Mononuclear cell (primary cell): ENCODE measurements around the gene PDE4D. TPM values are rescaled to one million over a fixed set of nuclear protein-coding genes. Genes with fewer than 3 reads are reported as not detected.

Experiments used
- H3K27me3 ChIP-seq: 2 replicates; pipeline ENCODE4 v1.6.0; 2011; ENCODE audit warnings: low read length, control low read depth; ENCODE audit not compliant: insufficient read depth
- H3K4me1 ChIP-seq: 2 replicates; pipeline ENCODE4 v1.5.1; 2011; ENCODE audit warnings: mild to moderate bottlenecking, low read length, control low read depth; ENCODE audit not compliant: insufficient read depth
- H3K4me3 ChIP-seq: 2 replicates; pipeline ENCODE4 v1.5.1; 2011; ENCODE audit warnings: mild to moderate bottlenecking, low read length, moderate library complexity
- H3K9me3 ChIP-seq: 2 replicates; pipeline ENCODE4 v1.5.1; 2011; ENCODE audit warnings: low read depth, mild to moderate bottlenecking, control low read depth, low read length
- total RNA-seq: library from RNA; depleted of rRNA; stranded (reverse); fragments of >200 nt; gene quantifications from one replicate; pipeline ENCODE4 v1.2.3, GENCODE V29; 2012

The PDE4D gene
- total RNA-seq, 1 donor = 171 TPM

DNA sequence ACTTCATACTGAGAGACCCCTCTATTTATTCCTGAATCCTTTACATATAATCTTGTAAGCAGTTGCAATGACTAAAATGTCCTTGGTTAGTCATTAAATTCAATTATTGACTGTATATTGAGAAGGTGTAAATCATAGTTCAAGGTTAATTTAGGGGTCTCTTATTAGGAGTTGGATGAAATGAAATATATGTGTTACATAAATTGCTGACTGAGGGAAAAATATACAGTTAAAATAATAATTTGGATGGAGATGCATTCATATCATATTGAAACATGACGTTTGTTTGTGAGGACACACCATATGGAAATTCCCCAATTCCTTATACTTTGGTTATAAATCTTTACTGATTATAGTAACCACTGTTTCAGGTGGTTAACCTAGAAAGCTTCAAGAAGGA is 430.6 kb downstream of the PDE4D start:
- Histone ChIP-seq H3K27me3 (no peaks in the 10 kb centered on the region), H3K4me1 (no peaks in the 10 kb centered on the region), H3K9me3 (no peaks in the 10 kb centered on the region), H3K4me3 (no peak overlapping the region)

DNA sequence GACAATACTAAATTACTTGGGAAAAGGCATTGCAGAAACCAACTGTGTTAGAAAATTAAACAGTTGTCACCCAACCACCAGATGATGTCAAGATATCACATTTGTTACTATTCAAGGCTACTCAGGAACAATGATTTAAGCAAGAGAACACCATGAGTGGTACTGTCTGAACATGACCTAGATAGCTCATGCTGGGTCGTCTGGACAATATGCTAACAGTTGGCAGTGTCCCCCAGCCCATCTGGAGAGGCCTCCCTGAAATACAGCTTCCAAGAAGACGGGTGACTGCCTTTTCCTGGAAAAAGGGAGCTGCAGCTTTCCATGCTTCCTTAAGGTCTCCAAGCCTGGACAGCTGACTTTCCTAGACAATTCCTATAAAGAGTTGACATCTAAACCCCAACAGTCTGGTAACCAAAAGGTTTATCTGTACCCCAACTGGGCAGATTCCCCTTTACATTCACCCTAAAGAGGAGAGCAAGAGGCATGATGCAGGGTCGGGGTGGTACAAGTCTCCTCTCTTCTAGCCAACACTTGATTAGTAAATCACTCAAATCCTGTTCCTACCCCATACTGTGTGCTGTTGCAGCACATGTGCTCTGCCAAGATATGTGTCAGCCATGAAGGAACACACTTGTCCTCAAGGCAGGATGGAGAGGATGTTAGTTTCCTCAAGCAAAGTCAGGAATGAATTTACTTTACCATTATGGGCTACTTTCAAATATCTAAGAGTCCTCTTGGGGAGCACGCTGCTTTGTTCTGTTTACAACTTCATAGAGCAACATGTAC is 433.0 kb downstream of the PDE4D start:
- H3K27me3 ChIP-seq = no peaks in the 10 kb centered on the region

DNA sequence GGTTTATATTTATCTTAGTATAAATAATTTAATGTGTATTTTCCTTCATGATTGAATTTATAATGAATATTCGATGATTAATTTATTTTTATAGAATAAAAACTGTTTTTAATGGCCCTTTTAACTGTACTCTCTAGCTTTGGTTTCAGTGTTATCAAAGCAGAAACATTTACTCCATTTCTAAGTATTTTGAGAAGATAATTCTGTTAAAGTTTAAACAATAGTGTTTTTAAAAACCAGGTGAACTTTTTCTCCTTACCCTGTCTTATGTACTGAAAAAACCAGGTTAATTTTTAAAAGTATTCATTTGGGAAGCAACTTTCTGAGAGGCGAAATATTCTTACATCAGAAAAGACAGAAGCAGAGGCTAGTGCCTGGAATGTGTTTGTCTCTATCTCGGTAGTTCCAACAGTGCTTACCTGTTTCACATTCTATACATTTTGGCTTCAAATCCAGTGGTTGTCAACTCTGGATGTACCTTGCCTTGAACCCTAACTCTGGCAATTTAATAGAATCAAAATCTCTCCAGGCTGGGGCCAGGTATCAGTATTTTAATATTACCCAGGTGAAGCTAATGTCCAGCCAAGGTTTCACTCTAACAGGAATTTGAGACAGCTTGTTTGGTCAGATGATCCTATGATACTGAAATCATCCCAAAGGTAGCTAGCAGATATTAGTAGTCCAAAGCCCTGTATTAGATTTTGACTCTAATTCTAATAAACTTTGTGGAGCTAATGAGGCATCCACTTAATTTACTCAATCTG is 434.4 kb downstream of the PDE4D start:
- Histone ChIP-seq H3K4me3 (no peak overlapping the region), H3K9me3 (no peaks in the 10 kb centered on the region), H3K27me3 (no peaks in the 10 kb centered on the region), H3K4me1 (no peaks in the 10 kb centered on the region)

More for the DNA sequence above, 433.0 kb downstream of the PDE4D start:
- Histone ChIP-seq H3K9me3 (no peaks in the 10 kb centered on the region), H3K4me3 (no peak overlapping the region), H3K4me1 (no peaks in the 10 kb centered on the region)

DNA sequence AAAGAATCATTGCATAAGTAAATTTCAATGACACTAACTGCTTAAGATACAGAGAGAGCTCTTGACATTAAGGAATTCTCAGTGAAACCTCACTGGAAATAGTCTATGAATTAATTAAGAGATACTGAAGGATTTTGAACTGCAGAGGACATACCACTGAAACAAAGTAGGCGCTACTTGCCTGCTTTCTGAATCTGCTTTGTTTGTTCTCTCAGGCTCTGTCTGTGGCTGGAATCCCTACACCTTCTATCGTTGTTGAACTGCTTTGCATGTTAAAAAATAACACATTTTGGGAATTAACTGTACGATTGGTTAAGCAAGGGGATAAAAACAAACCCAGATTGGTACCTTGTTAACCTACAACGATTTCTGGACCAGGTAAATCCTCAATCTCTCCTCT is 435.2 kb downstream of the PDE4D start:
- H3K27me3 ChIP-seq = no peaks in the 10 kb centered on the region
- no peaks in the 10 kb centered on the region for H3K4me1 ChIP-seq
- H3K9me3 ChIP-seq = no peaks in the 10 kb centered on the region
- no peak overlapping the region for H3K4me3 ChIP-seq

DNA sequence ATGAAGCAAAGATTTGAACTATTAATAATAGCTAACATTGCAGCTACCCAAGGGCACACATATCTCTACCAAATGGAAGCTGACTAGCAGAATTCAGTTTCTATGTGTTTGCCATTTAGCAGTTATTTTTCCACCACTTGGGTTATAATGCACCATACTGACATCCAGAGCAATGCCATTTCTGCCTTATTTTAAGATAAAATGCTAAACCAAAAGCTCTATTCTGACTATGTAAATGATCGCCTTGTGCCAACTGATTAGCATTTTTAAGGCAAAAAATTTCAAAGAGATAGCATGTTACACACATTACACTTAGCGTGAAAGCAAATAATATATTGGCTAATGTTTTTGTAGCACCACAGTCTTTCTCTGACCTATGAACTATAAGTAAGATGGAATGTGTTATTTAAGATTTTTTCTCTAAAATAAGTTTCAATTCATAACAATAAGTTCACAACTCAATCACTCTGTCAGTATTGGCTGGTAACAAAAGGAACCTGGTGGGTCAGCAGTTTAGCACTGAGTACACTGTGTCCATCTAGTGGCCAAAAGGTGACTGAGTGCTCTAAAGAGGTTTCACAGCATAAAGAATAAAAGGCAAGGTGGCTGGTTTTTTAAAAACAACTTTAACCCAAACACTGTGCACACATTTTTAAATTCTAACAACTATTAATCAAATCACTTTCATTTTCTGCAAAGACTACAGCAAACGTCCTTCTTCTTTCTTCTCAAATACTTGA is 443.5 kb downstream of the PDE4D start:
- H3K27me3 ChIP-seq = no peaks in the 10 kb centered on the region
- no peaks in the 10 kb centered on the region for H3K9me3 ChIP-seq
- H3K4me3 ChIP-seq = no peak overlapping the region
- no peaks in the 10 kb centered on the region for H3K4me1 ChIP-seq

DNA sequence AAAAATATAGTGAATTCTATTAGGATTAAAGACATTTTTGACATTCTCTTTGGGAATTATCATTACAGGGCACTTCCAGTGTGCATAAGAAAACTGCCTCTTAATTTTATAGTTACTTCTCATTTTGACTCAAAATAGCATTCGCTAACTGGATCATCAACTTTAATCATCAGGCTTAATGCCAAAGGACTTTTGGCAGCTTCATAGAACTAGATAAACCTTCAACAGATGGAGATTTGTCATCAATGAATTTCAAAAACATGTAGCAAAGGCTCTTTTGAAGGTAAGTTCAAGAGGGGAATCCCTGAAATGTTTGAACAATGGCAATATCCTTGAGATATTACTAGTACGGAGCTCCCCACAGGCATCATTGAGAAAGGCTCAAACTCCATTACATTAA is 447.2 kb downstream of the PDE4D start:
- Histone ChIP-seq H3K9me3 (no peaks in the 10 kb centered on the region), H3K4me1 (no peaks in the 10 kb centered on the region), H3K27me3 (no peaks in the 10 kb centered on the region), H3K4me3 (no peak overlapping the region)

DNA sequence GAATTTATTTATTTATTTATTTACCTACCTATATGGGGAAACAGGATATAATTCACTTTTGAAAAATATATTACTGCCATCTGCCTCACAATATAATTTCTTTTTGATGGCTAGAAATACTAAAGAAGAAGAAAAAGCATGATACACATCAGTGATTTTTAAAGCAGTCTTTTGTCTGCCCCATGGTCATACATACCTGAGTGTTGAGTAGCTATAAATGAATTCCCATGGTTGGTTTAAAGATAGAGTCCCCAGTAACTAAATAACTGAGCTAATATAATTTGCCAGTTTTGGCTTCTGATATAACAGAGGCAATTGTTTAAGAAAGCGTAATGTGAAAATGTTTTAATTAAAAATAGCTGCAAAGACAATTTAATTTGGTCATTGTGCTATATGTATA is 447.8 kb downstream of the PDE4D start:
- no peaks in the 10 kb centered on the region for H3K9me3 ChIP-seq
- no peaks in the 10 kb centered on the region for H3K27me3 ChIP-seq
- no peak overlapping the region for H3K4me3 ChIP-seq
- H3K4me1 ChIP-seq = no peaks in the 10 kb centered on the region

DNA sequence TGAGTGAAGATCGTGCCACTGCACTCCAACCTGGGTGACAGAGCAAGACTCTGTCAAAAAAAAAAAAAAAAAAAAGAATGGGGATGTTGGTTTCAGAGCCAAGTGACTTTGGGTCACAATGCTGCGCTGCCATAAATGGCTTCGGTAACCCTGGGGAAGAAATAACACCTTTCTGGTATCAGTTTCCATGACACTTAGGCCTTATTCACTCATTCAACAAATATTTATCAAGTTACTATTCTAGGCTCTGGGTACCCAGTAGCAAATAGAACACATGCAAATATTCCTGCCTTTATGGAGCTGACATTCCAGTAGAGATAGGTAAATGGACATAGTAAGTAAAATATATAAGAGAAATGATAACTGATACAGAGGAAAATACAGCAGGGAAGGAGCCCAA is 454.2 kb downstream of the PDE4D start:
- H3K4me1 ChIP-seq = no peaks in the 10 kb centered on the region
- H3K27me3 ChIP-seq = no peaks in the 10 kb centered on the region
- H3K4me3 ChIP-seq = no peak overlapping the region
- H3K9me3 ChIP-seq = no peaks in the 10 kb centered on the region

DNA sequence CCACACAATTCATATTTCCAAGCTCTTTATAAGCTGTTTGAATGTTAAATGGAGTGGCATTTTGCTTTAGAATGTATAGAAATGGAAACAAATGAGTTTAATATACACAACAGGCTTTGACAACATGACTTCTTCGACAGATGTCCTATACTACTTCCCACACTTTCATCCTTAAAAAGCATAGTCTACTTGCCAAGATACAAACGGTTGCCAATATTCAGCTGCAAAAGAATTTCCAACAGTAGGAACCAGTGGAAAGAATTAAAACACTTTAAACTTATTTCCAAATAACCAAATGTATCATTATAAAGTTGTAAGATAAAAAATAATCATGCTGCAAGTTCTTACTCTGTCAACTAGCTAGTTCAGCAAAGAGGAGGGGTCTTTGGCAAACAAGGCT is 456.4 kb downstream of the PDE4D start:
- H3K4me1 ChIP-seq = no peaks in the 10 kb centered on the region
- no peak overlapping the region for H3K4me3 ChIP-seq
- no peaks in the 10 kb centered on the region for H3K9me3 ChIP-seq
- no peaks in the 10 kb centered on the region for H3K27me3 ChIP-seq

DNA sequence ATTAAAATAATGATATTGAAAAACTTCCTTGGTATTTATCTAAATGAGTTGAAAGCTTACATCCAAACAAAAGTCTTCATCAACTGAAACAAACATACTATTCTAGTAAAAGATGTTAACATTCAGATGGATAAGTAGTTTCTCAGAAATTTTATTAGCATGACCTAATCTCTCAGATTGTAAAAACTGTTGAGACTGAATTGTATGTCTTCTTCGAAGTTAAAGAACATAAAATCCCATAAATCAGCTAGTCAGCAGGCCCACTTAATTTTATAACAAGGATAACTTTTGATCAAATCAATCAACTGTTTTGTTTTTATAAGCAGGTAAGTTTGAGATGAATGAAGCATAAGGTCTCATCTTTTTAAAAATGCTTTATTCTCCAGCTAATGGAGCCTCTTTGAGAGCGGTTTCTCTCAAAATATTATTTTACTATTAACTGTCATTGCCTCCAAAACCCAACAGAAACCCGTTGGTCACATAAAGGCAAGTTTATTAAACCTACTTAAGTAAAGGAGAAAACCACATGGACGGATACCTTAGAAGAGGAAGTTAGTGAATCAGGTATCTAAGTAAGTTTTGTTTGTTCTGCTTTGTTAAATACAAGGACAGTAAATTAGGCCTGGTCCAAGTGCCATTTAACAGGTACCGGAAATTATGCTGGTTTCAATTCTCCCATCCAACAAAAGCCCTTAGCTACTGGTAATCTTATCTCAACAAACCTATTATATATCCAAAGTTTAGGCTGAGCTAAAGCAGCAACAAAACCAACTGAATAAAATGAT is 457.0 kb downstream of the PDE4D start:
- Histone ChIP-seq H3K27me3 (no peaks in the 10 kb centered on the region), H3K4me1 (no peaks in the 10 kb centered on the region), H3K9me3 (no peaks in the 10 kb centered on the region), H3K4me3 (no peak overlapping the region)

DNA sequence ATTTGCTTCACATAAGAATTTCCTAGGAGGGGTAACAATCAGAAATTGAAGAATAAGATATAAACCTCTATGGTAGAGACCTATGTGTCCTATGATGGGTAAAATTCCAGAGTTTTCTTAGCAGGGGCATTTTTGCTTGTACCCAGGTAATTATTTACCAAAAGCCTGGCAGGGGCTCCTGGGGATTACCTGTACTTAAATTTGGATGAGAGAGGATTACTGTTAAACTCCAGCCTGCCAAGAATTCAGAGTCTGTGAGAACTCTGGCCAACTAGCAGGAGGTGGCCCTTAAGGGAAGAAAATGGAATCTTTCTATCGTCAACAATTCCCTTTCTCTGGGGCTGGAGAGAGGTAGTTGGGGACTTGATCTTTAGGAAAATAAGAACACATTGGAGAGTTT is 460.4 kb downstream of the PDE4D start:
- Histone ChIP-seq H3K4me3 (no peak overlapping the region), H3K4me1 (no peaks in the 10 kb centered on the region), H3K9me3 (no peaks in the 10 kb centered on the region), H3K27me3 (no peaks in the 10 kb centered on the region)

DNA sequence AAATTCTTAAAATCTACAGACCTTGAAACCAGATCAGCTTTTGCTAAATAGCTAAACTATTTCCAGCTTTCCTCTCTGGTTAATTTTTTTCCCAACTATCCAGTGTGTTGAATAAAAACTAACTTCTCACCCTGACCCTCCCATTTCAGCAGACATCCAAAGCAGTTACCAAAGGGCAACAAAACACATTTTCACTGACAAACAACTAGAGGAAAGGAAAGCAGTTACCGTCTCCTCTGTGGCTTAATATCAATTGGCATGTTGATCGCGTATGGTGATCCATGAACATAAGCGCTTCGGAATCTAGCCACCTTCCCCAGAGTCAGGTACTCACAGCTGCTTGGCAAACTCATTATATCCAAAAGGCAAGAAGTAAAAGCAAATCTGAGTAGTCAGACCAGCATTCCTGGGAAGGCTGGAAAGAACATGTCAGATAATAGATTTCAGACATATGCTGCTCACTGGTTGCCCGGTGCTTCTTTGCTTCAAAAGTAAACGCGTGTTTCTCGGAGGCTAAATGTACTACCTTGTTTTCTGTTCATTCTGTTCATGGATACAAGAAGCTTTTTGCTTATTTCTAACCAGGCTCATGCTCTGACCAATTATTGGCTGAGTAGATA is 463.4 kb downstream of the PDE4D start:
- no peak overlapping the region for H3K4me3 ChIP-seq
- no peaks in the 10 kb centered on the region for H3K4me1 ChIP-seq
- no peaks in the 10 kb centered on the region for H3K9me3 ChIP-seq
- no peaks in the 10 kb centered on the region for H3K27me3 ChIP-seq

DNA sequence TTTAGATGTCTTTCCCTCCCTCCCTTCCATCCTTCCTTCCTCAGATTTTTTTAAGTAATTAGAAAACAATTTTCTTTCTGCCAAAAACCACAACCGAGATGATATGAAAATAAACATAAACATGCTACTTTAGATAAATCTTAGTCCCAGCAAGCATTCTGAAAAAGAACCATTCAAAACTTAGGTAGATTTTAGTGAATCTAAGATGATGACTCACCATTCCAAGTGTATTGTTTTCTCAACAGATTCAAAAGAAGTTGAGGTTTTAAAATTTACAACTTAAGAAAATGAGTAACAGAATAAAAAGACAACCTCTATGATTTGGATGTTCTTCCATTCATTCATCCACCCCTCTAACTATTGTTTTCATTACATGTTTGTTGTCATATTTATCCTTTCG is 465.1 kb downstream of the PDE4D start:
- Histone ChIP-seq H3K4me1 (no peaks in the 10 kb centered on the region), H3K4me3 (no peak overlapping the region), H3K27me3 (no peaks in the 10 kb centered on the region), H3K9me3 (no peaks in the 10 kb centered on the region)

DNA sequence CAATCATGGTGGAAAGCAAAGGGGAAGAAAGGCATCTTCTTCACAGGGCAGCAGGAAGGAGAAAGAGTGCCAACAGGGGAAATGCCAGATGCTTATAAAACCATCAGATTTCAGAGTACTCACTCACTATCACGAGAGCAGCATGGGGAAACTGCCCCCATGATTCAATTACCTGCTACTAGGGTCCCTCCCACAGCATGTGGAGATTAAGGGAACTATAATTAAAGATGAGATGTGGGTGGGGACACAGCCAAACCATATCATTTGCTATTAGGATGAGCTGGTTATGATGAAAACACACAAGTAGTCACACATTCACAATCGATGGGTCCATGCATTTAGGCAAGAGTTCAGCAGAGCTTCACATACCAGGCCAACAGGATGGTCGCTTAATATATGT is 469.0 kb downstream of the PDE4D start:
- Histone ChIP-seq H3K27me3 (no peaks in the 10 kb centered on the region), H3K4me1 (no peaks in the 10 kb centered on the region), H3K4me3 (no peak overlapping the region), H3K9me3 (no peaks in the 10 kb centered on the region)
